ENCODE results near the gene STAP2.

Gene STAP2

DNA sequence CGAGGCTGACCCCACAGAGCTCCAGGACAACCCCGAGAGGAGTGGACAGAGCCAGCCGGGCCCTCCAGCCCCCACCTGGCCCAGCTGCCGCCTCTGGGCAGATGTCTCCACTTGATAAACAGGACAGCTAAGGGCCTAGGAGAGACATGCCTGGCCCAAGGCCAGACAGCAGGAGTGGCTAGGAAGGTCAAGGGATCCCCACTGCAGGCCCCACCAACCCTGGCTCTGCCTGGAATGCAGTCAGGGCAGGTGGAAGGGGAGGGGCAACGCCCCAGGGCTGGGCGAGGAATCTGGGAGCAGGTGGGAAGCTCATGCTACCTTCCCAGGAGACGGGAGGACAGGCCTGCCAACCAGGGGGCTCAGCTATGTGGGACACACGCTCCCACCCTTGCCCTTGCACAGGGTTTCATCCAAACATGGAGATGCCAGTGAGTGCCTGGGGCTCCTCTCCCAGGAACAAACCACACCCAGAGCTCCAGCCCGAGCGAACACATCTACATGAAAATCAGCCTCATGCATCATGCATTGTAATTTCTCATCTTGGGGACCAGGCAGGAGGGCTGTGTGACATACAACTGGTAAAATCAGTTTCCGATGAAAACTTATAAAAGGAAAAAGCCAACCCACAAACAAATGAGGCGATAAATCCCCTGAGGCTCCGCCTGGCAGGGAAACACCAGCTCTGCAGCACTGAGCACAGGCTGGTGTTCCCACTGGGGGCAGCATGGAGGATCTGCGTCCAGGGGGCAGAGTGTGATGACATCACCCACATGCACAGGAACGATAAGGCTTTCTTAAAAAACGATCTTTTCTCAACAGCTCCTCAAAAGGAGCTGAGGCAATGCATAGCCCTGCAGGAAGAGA is 36.8 kb upstream of the STAP2 start:
- FAIRE-seq, result peak; percentile 93
- TF ChIP-seq POLR2AphosphoS5 (IDR thresholded peaks at IDR 0.05; ENCODE audit: low read depth, low read length), result no peak
- 0 out of 2 replicates have a peak, but pooled peaks have one; percentile 35 for TF ChIP-seq POLR2A (IDR thresholded peaks at IDR 0.05; ENCODE audit: low read depth, low read length)
- no peak for TF ChIP-seq TAF1 (IDR thresholded peaks at IDR 0.05; ENCODE audit: borderline replicate concordance, low read depth, low read length)
- no peak for DNase-seq (ENCODE audit: insufficient read length)

DNA sequence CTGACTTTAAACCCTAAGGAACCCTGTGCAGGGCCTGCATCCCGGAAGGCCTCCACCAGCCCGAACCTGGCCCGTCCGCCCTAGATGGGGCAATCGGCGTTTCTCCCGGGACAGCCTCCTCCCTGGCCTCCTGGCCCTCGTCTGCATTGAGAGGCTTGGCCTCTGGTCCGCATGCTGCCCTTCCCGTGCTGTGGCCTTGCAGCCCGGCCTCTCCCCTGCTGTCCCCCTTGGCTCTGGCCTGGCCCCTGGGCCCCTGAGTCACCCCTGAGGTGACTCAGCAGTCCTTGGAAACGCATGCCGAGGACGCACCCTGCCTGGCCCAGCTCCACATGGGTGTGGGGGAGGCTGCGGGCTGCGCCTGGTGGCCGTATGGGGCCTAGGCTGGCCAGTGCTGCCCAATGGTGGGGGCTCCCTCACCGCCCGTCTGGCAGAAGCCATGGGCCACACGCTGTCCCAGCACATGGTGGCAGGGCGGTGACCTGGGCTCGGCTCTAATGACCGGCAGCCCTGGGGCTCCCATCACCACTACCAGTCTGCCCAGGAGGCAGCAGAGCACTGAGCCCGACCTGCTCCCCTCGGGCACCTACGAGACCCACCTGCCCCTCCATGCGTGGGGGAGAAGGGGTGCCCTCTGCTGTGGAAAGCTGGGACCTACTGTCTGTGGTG is 36.0 kb upstream of the STAP2 start:
- FAIRE-seq (peak; percentile 24), DNase-seq (ENCODE audit: insufficient read length) (no peak)
- TF ChIP-seq POLR2A (IDR thresholded peaks at IDR 0.05; ENCODE audit: low read depth, low read length) (no peak), TAF1 (IDR thresholded peaks at IDR 0.05; ENCODE audit: borderline replicate concordance, low read depth, low read length) (no peak), POLR2AphosphoS5 (IDR thresholded peaks at IDR 0.05; ENCODE audit: low read depth, low read length) (no peak)

DNA sequence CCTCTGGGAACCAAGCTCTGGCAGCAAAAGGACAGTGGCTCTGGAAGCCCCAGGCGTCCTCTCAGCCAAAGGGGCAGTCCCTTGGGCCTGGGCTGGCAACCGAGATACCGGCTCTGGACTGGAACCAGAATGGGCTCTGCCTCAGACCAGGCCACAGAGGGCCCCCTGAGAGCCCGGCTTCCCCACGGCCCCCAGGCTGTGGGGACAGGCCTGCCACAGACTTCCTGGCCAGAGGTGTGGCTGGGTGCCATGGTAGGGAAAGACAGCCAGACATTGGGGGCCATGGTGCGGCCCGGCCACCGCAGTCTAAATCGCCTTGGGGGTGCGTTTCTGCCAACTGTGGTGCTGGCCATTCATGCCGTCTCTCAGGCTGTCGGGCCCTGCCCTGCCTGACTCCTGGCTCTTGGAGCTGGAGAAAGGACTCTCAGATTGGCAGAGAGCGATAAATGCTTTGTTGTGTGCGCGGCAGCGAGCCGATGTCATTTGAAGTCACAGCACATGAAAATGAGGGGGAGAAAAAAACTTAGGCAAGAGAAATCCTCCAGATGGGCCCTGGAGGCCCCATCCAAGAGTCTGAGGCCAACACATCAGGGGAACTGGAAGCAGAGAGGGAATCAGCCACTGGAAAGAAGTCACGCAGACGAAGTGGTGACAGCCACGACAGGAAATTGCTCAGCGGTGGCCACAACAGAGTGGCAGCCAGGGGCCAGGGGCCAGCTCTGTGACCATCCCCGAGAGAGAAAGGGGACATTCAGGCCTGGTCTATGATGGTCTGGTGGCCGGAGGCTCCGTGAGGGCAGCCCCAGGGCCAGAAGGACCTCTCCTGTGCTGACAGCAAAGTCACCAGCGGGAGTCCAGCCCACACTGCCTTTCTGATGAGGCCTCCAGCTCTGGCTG is 35.2 kb upstream of the STAP2 start:
- DNase-seq (ENCODE audit: insufficient read length) (no peak), FAIRE-seq (no peak)
- no peak for TF ChIP-seq TAF1 (IDR thresholded peaks at IDR 0.05; ENCODE audit: borderline replicate concordance, low read depth, low read length)
- no peak for TF ChIP-seq POLR2AphosphoS5 (IDR thresholded peaks at IDR 0.05; ENCODE audit: low read depth, low read length)
- TF ChIP-seq POLR2A (IDR thresholded peaks at IDR 0.05; ENCODE audit: low read depth, low read length), result no peak

DNA sequence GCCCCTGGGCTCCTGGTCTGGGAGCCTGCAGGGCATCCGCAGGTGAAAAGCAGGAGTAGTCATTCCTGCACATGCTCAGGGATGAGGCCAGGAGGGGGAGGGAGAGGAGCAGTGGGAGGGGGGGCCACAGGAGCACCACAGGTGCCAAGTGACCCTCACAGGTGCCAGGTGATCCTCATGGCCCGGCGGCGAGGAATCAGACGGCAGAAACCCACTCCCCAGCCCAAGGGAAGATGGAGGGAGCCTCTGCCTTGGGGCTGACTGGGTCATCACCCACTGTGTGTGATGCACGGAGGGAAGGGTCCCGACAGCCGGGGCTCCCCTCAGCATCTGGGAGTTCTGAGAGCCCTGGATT is 34.4 kb upstream of the STAP2 start:
- TF ChIP-seq POLR2AphosphoS5 (IDR thresholded peaks at IDR 0.05; ENCODE audit: low read depth, low read length), result no peak
- TF ChIP-seq POLR2A (IDR thresholded peaks at IDR 0.05; ENCODE audit: low read depth, low read length), result no peak
- TF ChIP-seq TAF1 (IDR thresholded peaks at IDR 0.05; ENCODE audit: borderline replicate concordance, low read depth, low read length), result no peak
- DNase-seq (ENCODE audit: insufficient read length) (no peak), FAIRE-seq (no peak)

DNA sequence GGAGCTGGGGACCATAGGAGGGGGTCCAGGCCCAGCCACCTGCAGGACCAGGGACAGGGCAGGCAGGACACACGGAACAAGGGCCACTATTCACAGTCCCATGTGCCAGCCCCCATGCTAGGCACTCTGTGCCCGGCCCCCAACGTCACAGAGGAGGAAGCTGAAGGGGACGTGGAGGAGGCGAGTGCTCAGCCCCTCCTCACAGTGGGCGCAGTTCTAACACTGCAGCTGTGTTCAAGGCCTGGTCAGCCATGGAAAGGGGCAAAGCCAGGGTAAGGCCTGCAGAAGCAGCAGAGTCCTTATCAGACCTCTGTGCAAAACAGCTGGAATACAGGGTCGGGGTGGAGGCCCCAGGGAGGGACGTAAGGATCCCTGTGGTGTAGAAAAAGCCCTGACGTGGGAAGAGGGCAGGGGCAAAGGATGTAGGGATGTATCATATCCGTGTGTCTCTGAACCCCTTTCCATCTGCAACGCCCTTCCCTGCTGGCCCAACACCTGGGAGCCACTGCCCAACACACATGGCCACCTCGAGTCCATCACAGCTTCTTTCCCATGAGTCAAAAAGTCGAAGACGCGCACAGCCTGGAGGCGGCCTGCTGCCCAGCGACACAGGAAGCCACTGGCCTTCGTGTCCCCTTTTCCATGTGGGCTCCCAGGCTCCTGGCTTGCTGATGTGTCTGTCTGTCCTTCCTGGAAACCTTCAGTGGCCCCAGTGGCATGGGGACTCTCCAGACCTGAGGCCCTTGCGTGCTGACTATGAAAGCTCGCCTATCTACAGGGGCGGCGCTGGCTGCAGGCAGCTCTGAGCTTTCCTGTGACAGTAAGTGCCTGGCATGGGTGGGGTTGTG is 33.8 kb upstream of the STAP2 start:
- TF ChIP-seq POLR2A (IDR thresholded peaks at IDR 0.05; ENCODE audit: low read depth, low read length), result no peak
- no peak for TF ChIP-seq TAF1 (IDR thresholded peaks at IDR 0.05; ENCODE audit: borderline replicate concordance, low read depth, low read length)
- TF ChIP-seq POLR2AphosphoS5 (IDR thresholded peaks at IDR 0.05; ENCODE audit: low read depth, low read length), result no peak
- FAIRE-seq (no peak), DNase-seq (ENCODE audit: insufficient read length) (no peak)

DNA sequence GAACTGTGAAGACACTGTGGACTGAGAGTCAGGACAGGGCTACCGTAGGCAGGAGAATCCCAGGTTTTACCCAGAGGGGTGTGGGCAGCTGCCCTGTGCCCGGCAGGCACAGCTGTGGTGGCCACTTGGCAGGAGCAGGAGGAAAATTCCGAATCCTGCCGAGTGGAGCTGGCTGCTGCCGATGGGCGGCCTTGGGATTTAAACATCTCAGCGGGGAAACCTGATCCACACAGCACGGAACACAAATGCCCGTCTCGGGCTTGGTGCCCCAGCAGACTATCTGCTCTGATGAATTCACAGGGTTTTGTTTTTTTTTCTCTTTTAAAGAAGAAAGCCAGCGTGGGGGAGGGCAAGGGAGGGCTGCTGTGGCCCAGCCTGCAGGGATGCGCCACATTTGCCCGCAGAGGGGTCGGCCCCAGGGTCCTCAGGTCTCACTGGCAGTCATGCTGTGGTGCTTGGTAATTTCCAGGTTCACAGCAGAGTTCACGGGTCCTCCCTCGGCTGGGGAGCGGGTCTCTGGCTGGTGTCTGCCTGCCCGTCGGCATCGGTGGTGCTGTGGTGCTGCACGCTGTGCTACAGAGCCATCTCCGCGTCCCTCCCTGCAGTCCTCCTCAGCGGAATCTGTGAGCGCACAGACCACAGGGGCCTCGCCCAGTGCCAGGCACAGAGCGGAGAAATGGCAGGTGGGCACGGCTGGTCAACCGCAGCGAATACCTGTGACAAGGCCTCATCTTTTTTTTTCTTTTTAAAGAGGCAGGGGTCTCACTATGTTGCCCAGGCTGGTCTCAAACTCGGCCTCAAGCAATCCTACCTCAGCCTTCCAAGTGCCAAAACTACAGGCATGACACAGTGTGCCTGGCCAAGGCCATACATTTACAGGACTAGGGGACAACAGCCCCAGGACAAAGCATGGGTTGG is 32.9 kb upstream of the STAP2 start:
- FAIRE-seq (no peak), DNase-seq (ENCODE audit: insufficient read length) (no peak)
- TF ChIP-seq TAF1 (IDR thresholded peaks at IDR 0.05; ENCODE audit: borderline replicate concordance, low read depth, low read length) (no peak), POLR2A (IDR thresholded peaks at IDR 0.05; ENCODE audit: low read depth, low read length) (no peak), POLR2AphosphoS5 (IDR thresholded peaks at IDR 0.05; ENCODE audit: low read depth, low read length) (no peak)

DNA sequence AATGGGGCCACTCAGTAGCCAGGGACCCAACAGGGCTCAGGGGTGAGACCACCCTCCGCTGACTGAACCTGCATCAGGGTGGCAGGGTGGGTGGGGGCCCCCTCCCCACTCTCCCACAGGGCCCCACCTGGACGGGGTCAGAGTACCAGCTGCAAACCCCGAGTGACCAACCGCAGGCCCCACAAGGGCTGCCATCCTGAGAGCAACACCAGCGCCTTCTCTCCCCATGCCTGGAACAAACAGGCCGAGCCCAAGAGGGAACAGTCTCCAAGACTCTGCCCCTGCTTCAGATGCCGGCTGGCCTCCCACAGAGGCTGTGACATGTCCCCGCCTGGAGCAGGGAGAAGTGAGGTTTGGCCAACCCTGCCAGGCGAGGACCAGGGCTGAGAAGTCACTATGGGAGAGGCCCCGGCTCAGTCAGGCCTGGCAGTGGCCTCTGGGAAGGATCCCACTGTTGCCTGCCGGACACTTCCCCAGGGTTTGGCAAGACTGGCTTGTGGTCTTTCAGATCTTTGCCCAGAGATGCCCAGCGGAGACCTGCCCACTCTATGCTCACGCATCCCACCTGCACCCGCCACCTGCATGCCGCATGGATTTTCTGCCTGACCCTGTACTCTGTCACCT is 31.9 kb upstream of the STAP2 start:
- TF ChIP-seq POLR2A (IDR thresholded peaks at IDR 0.05; ENCODE audit: low read depth, low read length) (no peak; the same call in 1 of the 2 replicates), POLR2AphosphoS5 (IDR thresholded peaks at IDR 0.05; ENCODE audit: low read depth, low read length) (no peak), TAF1 (IDR thresholded peaks at IDR 0.05; ENCODE audit: borderline replicate concordance, low read depth, low read length) (no peak)
- FAIRE-seq (no peak), DNase-seq (ENCODE audit: insufficient read length) (no peak)

DNA sequence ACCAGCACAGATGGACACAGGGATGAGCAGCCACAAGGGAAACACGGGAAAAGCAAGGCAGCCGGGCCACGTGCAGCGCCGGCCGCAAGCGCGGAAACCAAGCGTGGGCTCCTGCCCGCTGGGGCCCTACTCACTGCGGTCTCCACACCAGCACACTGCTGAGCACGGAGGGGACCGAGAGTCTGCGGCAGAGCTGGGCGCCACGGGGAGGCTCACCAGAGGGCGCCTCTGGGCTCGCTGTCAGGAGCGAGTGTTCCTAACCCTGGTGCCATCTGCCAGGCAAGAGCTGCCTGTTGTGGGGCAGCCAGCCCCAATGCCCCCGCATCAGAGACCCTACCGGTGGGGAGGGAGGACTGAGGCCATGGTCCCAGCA is 31.2 kb upstream of the STAP2 start:
- DNase-seq (ENCODE audit: insufficient read length) (peak; percentile 59), FAIRE-seq (peak; percentile 97)
- no peak; the same call in 1 of the 2 replicates for TF ChIP-seq POLR2A (IDR thresholded peaks at IDR 0.05; ENCODE audit: low read depth, low read length)
- TF ChIP-seq TAF1 (IDR thresholded peaks at IDR 0.05; ENCODE audit: borderline replicate concordance, low read depth, low read length), result no peak
- TF ChIP-seq POLR2AphosphoS5 (IDR thresholded peaks at IDR 0.05; ENCODE audit: low read depth, low read length), result peak; percentile 56; the same call in 1 of the 2 replicates

DNA sequence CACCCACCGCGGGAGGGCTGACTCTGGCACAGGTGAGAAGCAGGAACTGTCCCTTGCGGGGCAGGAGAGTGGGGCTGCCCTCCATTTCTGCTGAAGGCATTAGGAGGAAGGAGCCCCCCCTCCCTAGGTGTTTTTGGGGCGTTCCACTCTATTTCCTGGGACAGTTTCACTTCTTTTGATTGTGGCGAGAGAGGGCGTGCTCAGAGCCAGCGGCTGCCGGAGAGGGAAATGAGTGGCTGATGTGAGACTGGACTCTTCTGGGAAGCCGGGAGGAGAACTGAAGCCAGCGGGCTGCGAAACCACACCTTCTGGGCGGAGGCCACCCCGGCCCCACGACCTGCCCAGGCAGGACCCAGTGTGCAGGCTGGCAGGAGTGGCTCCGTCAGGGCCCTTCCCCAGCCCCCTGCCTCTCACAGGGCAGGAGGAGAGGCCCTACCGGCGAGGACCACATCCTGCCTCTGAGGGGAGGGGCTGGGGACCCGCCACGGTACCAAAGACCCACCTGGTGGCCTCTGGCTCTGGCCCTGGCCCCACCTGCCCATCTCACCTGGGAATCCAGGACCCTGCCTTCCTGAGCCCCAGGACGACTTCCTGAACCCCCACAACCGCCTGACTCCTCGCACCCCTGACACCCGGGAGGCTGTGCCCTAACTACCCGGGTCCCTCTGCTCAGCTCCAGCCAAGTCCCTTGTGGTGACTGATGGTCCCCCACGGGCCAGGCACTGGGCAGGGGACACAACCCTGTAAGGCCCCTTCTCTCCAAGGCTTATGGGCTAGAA is 30.7 kb upstream of the STAP2 start:
- no peak for FAIRE-seq
- no peak for TF ChIP-seq POLR2AphosphoS5 (IDR thresholded peaks at IDR 0.05; ENCODE audit: low read depth, low read length)
- no peak; the same call in none of the 2 replicates for TF ChIP-seq POLR2A (IDR thresholded peaks at IDR 0.05; ENCODE audit: low read depth, low read length)
- TF ChIP-seq TAF1 (IDR thresholded peaks at IDR 0.05; ENCODE audit: borderline replicate concordance, low read depth, low read length), result no peak
- DNase-seq (ENCODE audit: insufficient read length), result peak; percentile 64

Measured in GM12892 (cell line).